Calu3 (cell line): ENCODE data around the gene GRIA3. TPM values are rescaled to one million over a fixed set of nuclear protein-coding genes. Genes with fewer than 3 reads are reported as not detected.

Experiments used
- BruUV-seq: library from RNA; stranded (reverse); fragments of 400-500 nt; replicated peaks from 2 replicates; lab custom pipeline; 2021; lab: Mats Ljungman, UMichigan
- CTCF ChIA-PET: fragments of 300-600 bp; sonication (Branson Sonifier 250); formaldehyde crosslinking; loops from one replicate; lab custom pipeline; 2022; ENCODE audit warnings: antibody characterized with exemption; lab: Charles Lee
- DNase-seq: peaks from one replicate; pipeline ENCODE4 v3.0.0; 2022
- H3K27ac Mint-ChIP-seq: one replicate; pipeline ENCODE4 v1.8.0; 2022; ENCODE audit warnings: mixed read lengths; ENCODE audit not compliant: unreplicated experiment
- H3K27me3 Mint-ChIP-seq: one replicate; pipeline ENCODE4 v1.8.0; 2022; ENCODE audit warnings: mixed read lengths; ENCODE audit not compliant: unreplicated experiment
- H3K36me3 Mint-ChIP-seq: one replicate; pipeline ENCODE4 v1.8.0; 2022; ENCODE audit warnings: mild to moderate bottlenecking, moderate library complexity, mixed read lengths; ENCODE audit not compliant: insufficient read depth, unreplicated experiment
- H3K4me1 Mint-ChIP-seq: one replicate; pipeline ENCODE4 v1.8.0; 2022; ENCODE audit warnings: mild to moderate bottlenecking, low read depth, mixed read lengths; ENCODE audit not compliant: unreplicated experiment
- H3K4me3 Mint-ChIP-seq: one replicate; pipeline ENCODE4 v1.8.0; 2022; ENCODE audit warnings: mild to moderate bottlenecking, low read depth, moderate library complexity, mixed read lengths; ENCODE audit not compliant: unreplicated experiment
- H3K9me3 Mint-ChIP-seq: one replicate; pipeline ENCODE4 v1.8.0; 2022; ENCODE audit warnings: low read depth, mixed read lengths; ENCODE audit not compliant: unreplicated experiment
- CTCF ChIP-seq: fragments of 200-600 bp; IDR thresholded peaks from one replicate; pipeline ENCODE4 v1.8.0; 2022; ENCODE audit warnings: antibody characterized with exemption; ENCODE audit not compliant: unreplicated experiment
- intact Hi-C: fragments of 100-400 bp; cut with micrococcal nuclease; formaldehyde crosslinking; loops from one replicate; pipeline ENCODE4 v1.10.0; 2022; ENCODE audit not compliant: unreplicated experiment
- total RNA-seq: library from RNA; stranded (reverse); gene quantifications from 2 replicates; pipeline ENCODE4 v1.2.3, GENCODE V29; 2022

Gene GRIA3
- total RNA-seq, 1 experiment from 2014 or later = not detected

- H3K27ac Mint-ChIP-seq = no peak overlapping the region
- no peaks in the 10 kb centered on the region for H3K4me1 Mint-ChIP-seq
- intact Hi-C loops = no loop called here
- BruUV-seq = no TSS peak
- no peak for DNase-seq
- TF ChIP-seq CTCF = no peak
- H3K36me3 Mint-ChIP-seq = no peaks in the 10 kb centered on the region
- CTCF ChIA-PET = no interaction called here
- H3K4me3 Mint-ChIP-seq = no peak overlapping the region
- H3K9me3 Mint-ChIP-seq = no peaks in the 10 kb centered on the region
- no peaks in the 10 kb centered on the region for H3K27me3 Mint-ChIP-seq
These were observed 72.3 kb downstream of the GRIA3 start for GRCh38 chrX:123256378-123256777.

GRCh38 chrX:123260920-123261418 lies 76.9 kb downstream of the GRIA3 start:
- no peaks in the 10 kb centered on the region for H3K36me3 Mint-ChIP-seq
- CTCF ChIA-PET = no interaction called here
- H3K9me3 Mint-ChIP-seq = no peaks in the 10 kb centered on the region
- TF ChIP-seq CTCF = no peak
- H3K27me3 Mint-ChIP-seq = no peaks in the 10 kb centered on the region
- no peaks in the 10 kb centered on the region for H3K4me1 Mint-ChIP-seq
- no peak overlapping the region for H3K27ac Mint-ChIP-seq
- intact Hi-C loops = no loop called here
- BruUV-seq = no TSS peak
- no peak for DNase-seq
- no peak overlapping the region for H3K4me3 Mint-ChIP-seq

GRCh38 chrX:123263270-123263669 lies 79.2 kb downstream of the GRIA3 start:
- Mint-ChIP-seq H3K4me1 (no peaks in the 10 kb centered on the region), H3K27me3 (no peaks in the 10 kb centered on the region), H3K36me3 (no peaks in the 10 kb centered on the region), H3K9me3 (peaks cover 3% of the 10 kb centered on the region), H3K27ac (no peak overlapping the region), H3K4me3 (no peak overlapping the region)
- DNase-seq = no peak
- no peak for TF ChIP-seq CTCF
- no TSS peak for BruUV-seq
- intact Hi-C loops = no loop called here
- CTCF ChIA-PET = interaction anchor here (0.6 kb wide), 1 partner anchor 86 kb away, joined by 5 read pairs; no protein-coding TSS in a partner anchor

DNA sequence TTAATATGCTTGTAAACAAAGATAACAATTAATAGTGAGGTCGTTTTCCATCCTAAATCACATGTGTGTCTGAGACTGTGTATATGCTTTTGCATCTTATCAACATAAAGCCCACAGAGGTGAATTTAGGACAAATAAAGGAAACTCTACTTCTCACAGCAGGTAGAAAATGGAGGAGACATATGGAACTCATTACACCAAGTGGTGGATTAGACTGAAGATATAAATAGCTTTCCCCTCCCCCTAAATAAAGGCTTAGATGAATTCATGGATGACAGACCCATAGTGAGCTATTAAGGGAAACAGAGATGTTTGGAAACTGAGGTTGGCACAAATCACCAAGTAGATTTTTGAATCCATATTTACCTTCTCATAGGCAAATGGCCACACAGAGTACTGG lies 79.7 kb downstream of the GRIA3 start:
- BruUV-seq = no TSS peak
- no peak for TF ChIP-seq CTCF
- Mint-ChIP-seq H3K27ac (no peak overlapping the region), H3K27me3 (no peaks in the 10 kb centered on the region), H3K4me1 (no peaks in the 10 kb centered on the region), H3K9me3 (peaks cover 3% of the 10 kb centered on the region), H3K4me3 (no peak overlapping the region), H3K36me3 (no peaks in the 10 kb centered on the region)
- intact Hi-C loops = no loop called here
- no peak for DNase-seq
- CTCF ChIA-PET = no interaction called here
